A673 (cell line): Measurements from ENCODE around the gene ENHO. TPM values are rescaled to one million over a fixed set of nuclear protein-coding genes. Genes with fewer than 3 reads are reported as not detected.
"Not testable (repeated sequence)": the region's sequence is repeated elsewhere in the genome, so short reads cannot be mapped to it uniquely, and the experiment has no call there.

Source experiments
- BruUV-seq: library from RNA; stranded (reverse); fragments of 400-500 nt; replicated peaks from 2 replicates; lab custom pipeline; 2021; lab: Mats Ljungman, UMichigan
- CTCF ChIA-PET: fragments of 300-600 bp; sonication (Branson Sonifier 250); formaldehyde crosslinking; loops from one replicate; lab custom pipeline; 2022; ENCODE audit warnings: antibody characterized with exemption; lab: Charles Lee
- POLR2A ChIA-PET: fragments of 300-600 bp; sonication (Branson Sonifier 250); formaldehyde crosslinking; loops from one replicate; lab custom pipeline; 2022; ENCODE audit warnings: antibody characterized with exemption; ENCODE audit not compliant: low non-redundant PET; lab: Charles Lee
- DNase-seq: peaks from one replicate; pipeline ENCODE4 v3.0.0-alpha.2; 2015; ENCODE audit warnings: low spot score
- H3K27ac ChIP-seq: fragments of 200-600 bp; sonication (generic); 2 replicates; pipeline ENCODE4 v1.5.1; 2016; ENCODE audit warnings: mixed run types, low read depth, mild to moderate bottlenecking, mixed read lengths, antibody characterized with exemption, low read length; ENCODE audit not compliant: poor library complexity, severe bottlenecking
- H3K27me3 ChIP-seq: fragments of 200-600 bp; sonication (generic); replicated peaks from 2 replicates; pipeline ENCODE4 v1.6.1; 2017; ENCODE audit warnings: mixed run types, low read depth, mild to moderate bottlenecking, mixed read lengths, antibody characterized with exemption, low read length; ENCODE audit not compliant: insufficient read depth, poor library complexity
- H3K36me3 ChIP-seq: fragments of 200-600 bp; sonication (generic); 2 replicates; pipeline ENCODE4 v1.6.1; 2016; ENCODE audit warnings: mixed run types, mild to moderate bottlenecking, mixed read lengths, antibody characterized with exemption, low read length; ENCODE audit not compliant: insufficient read depth, poor library complexity, severe bottlenecking
- H3K4me1 ChIP-seq: fragments of 200-600 bp; sonication (generic); 2 replicates; pipeline ENCODE4 v1.6.1; 2017; ENCODE audit warnings: mixed run types, mild to moderate bottlenecking, mixed read lengths, antibody characterized with exemption, low read length; ENCODE audit not compliant: insufficient read depth, poor library complexity, severe bottlenecking
- H3K4me3 ChIP-seq: fragments of 200-600 bp; sonication (generic); 2 replicates; pipeline ENCODE4 v1.5.1; 2016; ENCODE audit warnings: low read depth, mixed run types, mild to moderate bottlenecking, mixed read lengths, low read length; ENCODE audit not compliant: poor library complexity, severe bottlenecking
- H3K9me3 ChIP-seq: fragments of 200-600 bp; sonication (generic); 2 replicates; pipeline ENCODE4 v1.6.1; 2016; ENCODE audit warnings: mixed run types, low read depth, mild to moderate bottlenecking, mixed read lengths, antibody characterized with exemption, low read length; ENCODE audit not compliant: poor library complexity, severe bottlenecking
- EZH2 ChIP-seq: fragments of 200-600 bp; sonication (generic); IDR thresholded peaks from 2 replicates; pipeline ENCODE4 v1.6.1; 2017; ENCODE audit warnings: borderline replicate concordance, low read depth, mild to moderate bottlenecking, mixed read lengths, antibody characterized with exemption, low read length; ENCODE audit not compliant: poor library complexity, severe bottlenecking
- intact Hi-C: fragments of 100-400 bp; cut with micrococcal nuclease; formaldehyde crosslinking; loops from one replicate; pipeline ENCODE4 v1.10.0; 2022; ENCODE audit not compliant: unreplicated experiment
- total RNA-seq: library from RNA; stranded (reverse); gene quantifications from 2 replicates; pipeline ENCODE4 v1.2.3, GENCODE V29; 2021
- TF ChIP-seq, protein P1 (sequence below): fragments of 300-800, 200-600 bp; sonication (generic); conservative IDR thresholded peaks from 2 replicates; pipeline ENCODE4 v1.5.1; 2017; ENCODE audit warnings: low read depth, mild to moderate bottlenecking, antibody characterized with exemption, low read length, moderate library complexity, mixed read lengths

ENHO gene
- total RNA-seq, 1 experiment from 2014 or later: 1.2 TPM

GRCh38 chr9:34486572-34486971 lies 36.2 kb downstream of the ENHO start:
- CTCF ChIA-PET: no interaction called here
- BruUV-seq: no TSS peak
- TF ChIP-seq, protein P1, sequence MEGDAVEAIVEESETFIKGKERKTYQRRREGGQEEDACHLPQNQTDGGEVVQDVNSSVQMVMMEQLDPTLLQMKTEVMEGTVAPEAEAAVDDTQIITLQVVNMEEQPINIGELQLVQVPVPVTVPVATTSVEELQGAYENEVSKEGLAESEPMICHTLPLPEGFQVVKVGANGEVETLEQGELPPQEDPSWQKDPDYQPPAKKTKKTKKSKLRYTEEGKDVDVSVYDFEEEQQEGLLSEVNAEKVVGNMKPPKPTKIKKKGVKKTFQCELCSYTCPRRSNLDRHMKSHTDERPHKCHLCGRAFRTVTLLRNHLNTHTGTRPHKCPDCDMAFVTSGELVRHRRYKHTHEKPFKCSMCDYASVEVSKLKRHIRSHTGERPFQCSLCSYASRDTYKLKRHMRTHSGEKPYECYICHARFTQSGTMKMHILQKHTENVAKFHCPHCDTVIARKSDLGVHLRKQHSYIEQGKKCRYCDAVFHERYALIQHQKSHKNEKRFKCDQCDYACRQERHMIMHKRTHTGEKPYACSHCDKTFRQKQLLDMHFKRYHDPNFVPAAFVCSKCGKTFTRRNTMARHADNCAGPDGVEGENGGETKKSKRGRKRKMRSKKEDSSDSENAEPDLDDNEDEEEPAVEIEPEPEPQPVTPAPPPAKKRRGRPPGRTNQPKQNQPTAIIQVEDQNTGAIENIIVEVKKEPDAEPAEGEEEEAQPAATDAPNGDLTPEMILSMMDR: no peak
- no peak for TF ChIP-seq EZH2

GRCh38 chr9:34485822-34486221 lies 37.0 kb downstream of the ENHO start:
- Histone ChIP-seq H3K27me3 (peaks cover 16% of the 10 kb centered on the region), H3K36me3 (no peaks in the 10 kb centered on the region), H3K4me3 (no peak overlapping the region), H3K9me3 (no peaks in the 10 kb centered on the region), H3K4me1 (no peaks in the 10 kb centered on the region), H3K27ac (no peak overlapping the region)
- ChIA-PET CTCF (no interaction called here), POLR2A (no interaction called here)
- intact Hi-C loops: no loop called here
- no TSS peak for BruUV-seq
- no peak for DNase-seq
- TF ChIP-seq, protein P1: no peak
- TF ChIP-seq EZH2: no peak

More at GRCh38 chr9:34486572-34486971, 36.2 kb downstream of the ENHO start:
- Histone ChIP-seq H3K4me1 (no peaks in the 10 kb centered on the region), H3K4me3 (no peak overlapping the region), H3K9me3 (no peaks in the 10 kb centered on the region), H3K36me3 (no peaks in the 10 kb centered on the region), H3K27me3 (peaks cover 16% of the 10 kb centered on the region), H3K27ac (no peak overlapping the region)
- POLR2A ChIA-PET: no interaction called here
- intact Hi-C loops: no loop called here
- DNase-seq: no peak

GRCh38 chr9:34484678-34485077 lies 38.1 kb downstream of the ENHO start:
- H3K36me3 ChIP-seq: no peaks in the 10 kb centered on the region
- ChIA-PET POLR2A (no interaction called here), CTCF (no interaction called here)
- no peaks in the 10 kb centered on the region for H3K4me1 ChIP-seq
- intact Hi-C loops: no loop called here
- no peaks in the 10 kb centered on the region for H3K9me3 ChIP-seq
- peaks cover 16% of the 10 kb centered on the region for H3K27me3 ChIP-seq
- H3K27ac ChIP-seq: no peak overlapping the region
- TF ChIP-seq, protein P1: no peak
- TF ChIP-seq EZH2: no peak
- no peak overlapping the region for H3K4me3 ChIP-seq
- no peak for DNase-seq
- BruUV-seq: no TSS peak

GRCh38 chr9:34482746-34483145 lies 40.0 kb downstream of the ENHO start:
- CTCF ChIA-PET, H3K9me3 ChIP-seq, H3K4me3 ChIP-seq, H3K27ac ChIP-seq, BruUV-seq, H3K4me1 ChIP-seq, POLR2A ChIA-PET, intact Hi-C loops, H3K36me3 ChIP-seq, DNase-seq, H3K27me3 ChIP-seq: not testable (repeated sequence)

- H3K27ac ChIP-seq, DNase-seq, H3K27me3 ChIP-seq, CTCF ChIA-PET, POLR2A ChIA-PET, H3K9me3 ChIP-seq, H3K36me3 ChIP-seq, H3K4me1 ChIP-seq, H3K4me3 ChIP-seq, BruUV-seq: not testable (repeated sequence)
- intact Hi-C loops: loop anchor here (2.0 kb wide), 1 partner anchor 35 kb away; no protein-coding TSS in a partner anchor
Measured at GRCh38 chr9:34481620-34482019, 41.2 kb downstream of the ENHO start.
